Right kidney (tissue), 1 donor: ENCODE measurements around the gene MAP3K4.

Experiments
- DNase-seq: peaks from one replicate; pipeline ENCODE4 v3.0.0-alpha.2; 2016

The MAP3K4 gene

GRCh38 chr6:161125591-161125990 lies 134.0 kb downstream of the MAP3K4 start:
- no peak for DNase-seq

- DNase-seq = no peak
These were observed 135.6 kb downstream of the MAP3K4 start for GRCh38 chr6:161127071-161127740.

- DNase-seq = no peak
These were observed 136.7 kb downstream of the MAP3K4 start for GRCh38 chr6:161128230-161128629.

DNA sequence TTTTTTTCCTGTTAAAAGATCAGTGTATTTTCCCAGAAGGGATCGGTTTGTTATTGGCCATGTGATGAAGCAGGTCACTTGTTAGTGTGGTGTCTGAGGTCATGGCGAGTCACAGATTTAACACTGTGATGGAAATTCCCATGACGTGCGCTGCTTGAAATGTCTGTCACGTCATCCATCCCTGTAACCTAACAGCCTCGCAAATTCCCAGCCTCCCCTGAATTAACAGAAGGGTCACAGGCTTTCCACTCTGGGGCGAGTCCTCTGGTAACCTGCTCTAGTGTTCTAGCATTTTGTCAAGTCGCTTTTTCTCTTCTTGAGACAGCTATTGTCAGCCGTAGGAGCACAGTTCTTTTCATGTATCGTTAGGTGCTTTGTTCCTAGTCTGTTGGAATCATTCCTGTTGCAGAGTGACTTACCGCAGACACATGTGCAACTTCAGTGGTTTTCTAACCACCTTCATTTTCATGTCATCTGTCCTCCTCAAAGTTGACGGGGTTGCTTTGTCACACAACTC lies 137.2 kb downstream of the MAP3K4 start:
- no peak for DNase-seq

GRCh38 chr6:161130541-161130940 lies 139.0 kb downstream of the MAP3K4 start:
- no peak for DNase-seq

- no peak for DNase-seq
These were observed 139.6 kb downstream of the MAP3K4 start for GRCh38 chr6:161130967-161131766.

DNA sequence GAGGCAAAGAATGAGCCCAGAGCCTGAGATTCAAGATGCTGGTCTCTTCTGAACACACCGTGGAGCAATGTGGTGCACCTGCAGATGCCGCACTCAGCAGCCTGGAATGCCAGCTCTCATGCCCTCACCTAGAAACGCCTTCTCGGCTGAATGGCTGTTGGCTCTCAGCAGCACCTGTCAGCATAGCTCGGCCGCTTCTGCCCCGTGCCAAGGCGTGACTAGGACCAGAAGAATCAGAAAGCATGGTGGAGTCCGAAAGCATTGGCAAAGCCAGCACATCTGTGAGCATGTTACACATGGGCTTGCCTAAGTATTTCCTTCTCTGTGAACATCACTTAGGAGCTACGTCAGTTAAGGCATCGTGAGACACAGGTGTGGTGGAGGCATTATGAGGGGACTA lies 140.8 kb downstream of the MAP3K4 start:
- no peak for DNase-seq

DNA sequence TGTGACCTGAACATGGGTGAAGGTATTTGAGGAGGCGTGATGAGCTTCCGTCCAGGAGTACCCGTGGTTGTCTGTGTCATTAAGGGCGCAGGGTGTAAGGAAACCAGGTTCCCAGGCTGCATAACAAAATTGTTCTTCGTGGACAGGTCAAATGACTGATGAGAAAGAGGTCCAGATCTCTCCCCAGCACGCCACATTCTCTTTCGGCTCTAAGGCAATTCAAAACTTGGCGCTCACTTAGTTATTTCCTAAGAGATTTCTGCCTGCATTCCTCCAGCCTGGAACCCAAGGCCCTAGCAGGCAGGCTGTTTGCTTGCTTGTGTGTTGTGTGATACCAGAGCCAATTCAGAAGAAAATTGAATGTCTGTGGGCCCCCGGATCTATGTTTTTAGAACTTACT lies 142.4 kb downstream of the MAP3K4 start:
- no peak for DNase-seq

DNA sequence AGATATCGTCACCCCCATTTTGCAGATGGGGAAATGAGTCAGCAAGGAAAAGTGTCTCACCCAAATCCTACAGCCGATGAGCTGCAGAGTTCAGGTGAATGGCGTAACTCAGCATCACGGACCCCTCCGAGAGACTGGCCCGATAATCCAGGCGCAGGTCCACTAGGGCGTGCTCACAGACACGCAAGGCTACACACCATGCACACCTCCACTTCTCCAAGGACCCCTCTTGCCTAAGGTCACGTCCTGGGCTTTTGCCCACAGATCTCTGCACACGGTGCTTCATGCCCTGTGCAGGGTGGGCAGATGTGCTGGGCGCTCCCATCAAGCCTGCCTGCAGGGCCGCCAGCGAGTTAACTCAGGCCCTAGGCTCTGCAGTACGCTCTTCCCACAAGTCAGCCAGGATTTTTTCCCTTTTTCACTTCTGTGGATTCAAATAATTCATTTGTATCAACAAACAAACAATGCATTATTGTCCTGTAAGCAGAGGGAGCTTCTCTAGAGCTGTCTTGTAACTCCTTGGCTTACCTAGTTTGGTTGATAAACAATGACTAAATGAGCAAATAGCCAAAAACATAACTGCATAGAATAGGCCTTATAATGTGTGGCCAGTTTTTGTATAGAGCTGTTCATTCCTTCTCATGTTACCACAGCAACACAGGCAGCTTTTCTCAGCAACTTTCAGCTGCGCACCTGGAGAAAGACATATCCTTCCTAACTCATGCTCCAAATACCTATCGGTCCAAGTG lies 143.2 kb downstream of the MAP3K4 start:
- DNase-seq = no peak

GRCh38 chr6:161135695-161136591 lies 144.4 kb downstream of the MAP3K4 start:
- DNase-seq = no peak

DNA sequence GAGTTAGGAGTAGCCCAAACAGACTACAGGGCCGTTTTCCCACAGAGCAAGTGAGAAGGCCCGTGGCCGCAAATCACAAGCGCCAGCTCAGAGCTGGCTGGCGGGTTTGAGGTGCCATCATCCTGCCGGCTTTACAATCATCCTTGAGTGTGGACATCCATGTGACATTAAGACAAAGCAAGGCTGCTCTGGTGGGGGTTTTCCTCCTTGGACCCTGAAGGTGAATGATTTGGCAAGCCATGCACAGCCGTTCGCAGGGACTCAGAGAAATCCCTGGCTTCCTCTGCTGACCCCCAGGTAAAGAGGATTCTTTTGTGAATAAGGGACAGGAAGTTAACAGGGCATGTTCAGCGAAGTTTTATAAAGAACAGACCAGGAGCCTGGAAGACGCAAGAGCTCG lies 145.1 kb downstream of the MAP3K4 start:
- DNase-seq = no peak

GRCh38 chr6:161137320-161137719 lies 145.8 kb downstream of the MAP3K4 start:
- no peak for DNase-seq

- DNase-seq = no peak
These were observed 146.4 kb downstream of the MAP3K4 start for GRCh38 chr6:161137839-161138542.

DNA sequence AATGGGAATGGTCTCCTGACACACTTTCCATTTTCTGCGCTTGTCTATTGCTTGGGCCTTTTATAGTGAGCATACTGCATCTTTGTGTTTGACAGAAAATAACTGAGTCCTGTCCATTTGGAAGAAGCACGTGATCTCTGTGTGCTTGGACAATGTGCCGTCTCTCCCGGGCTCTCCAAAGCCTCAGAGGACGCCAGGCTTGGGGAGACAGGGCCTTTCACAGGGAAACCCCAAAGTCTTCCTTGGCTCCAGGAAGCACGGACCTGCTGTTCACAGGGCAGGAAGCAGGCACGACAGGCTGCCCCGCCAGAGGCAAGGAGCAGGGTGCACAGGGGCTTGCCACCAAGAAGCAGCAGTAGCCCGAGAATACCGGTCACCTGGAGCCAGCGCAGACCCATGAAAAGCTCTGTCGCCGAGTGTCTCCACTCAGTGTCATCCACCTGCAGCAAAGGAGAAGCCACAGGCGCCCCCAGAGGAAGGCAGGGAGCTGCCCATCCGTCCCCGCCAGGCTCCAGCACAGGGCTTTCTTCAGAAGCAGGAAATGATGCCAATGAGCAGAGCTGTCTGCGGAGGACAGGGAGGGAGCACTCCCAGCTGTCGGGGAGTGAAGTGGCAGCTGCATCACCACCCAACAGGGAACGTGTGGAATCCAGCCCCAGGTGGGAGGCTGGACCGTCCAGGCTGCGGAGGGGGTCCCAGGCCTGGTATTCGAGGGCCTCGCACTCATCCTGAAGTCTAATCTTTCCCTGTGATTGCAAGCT lies 147.2 kb downstream of the MAP3K4 start:
- DNase-seq = no peak

- no peak for DNase-seq
These were observed 147.8 kb downstream of the MAP3K4 start for GRCh38 chr6:161139304-161139765.

DNA sequence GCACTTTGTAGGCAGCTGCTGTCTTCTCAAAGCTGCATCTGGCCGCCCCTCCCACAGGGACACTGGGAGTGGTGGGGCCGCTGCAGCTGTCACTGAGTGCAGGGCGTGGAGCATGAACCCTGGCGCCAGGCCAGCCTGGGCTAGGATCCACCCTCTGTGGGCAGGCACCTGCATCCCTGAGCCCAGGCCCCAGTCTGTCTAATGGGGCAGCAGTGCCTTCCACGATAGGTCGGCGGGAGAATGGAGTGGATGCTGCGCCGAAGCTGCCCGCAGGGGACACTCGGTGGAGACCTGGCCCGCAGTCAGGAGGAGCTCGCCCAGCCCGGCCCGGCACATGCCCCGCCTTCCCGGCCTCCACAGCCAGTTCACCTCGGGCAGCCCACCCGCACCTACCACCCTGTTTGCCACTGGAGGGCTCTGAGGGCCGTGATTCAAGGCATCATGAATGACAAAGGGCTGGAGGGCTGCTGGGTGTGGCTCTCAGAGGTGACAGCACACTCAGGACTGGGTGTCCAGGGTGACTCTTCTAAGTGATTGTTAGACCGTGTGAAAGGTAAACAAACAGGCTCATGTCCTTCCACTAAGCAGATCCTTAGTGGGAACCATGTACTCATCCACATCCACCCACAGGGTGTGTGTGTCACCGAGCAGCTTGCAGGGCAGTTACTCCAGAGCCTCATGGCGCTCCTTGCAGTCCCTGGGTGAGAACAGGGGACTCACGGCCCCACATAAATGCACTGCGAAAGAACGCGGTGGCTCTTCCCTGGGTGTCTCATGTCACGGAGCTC lies 148.4 kb downstream of the MAP3K4 start:
- no peak for DNase-seq

- DNase-seq = no peak
These were observed 148.9 kb downstream of the MAP3K4 start for GRCh38 chr6:161140554-161140875.

- DNase-seq = no peak
These were observed 149.6 kb downstream of the MAP3K4 start for GRCh38 chr6:161141173-161141572.

DNA sequence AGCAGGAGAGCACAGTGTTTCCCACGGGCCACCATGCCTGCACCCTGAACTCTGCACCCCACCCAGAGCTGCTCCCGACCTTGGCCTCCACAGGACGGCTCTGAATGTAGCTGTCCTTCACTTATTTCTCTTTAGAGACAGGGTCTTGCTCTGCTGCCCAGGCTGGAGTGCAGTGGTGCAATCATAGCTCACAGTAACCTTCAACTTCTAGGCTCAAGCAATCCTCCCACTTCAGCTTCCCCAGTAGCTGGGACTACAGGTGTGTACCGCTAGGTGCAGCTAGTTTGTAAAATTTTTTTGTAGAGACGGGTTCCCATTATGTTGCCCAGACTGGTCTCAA lies 151.4 kb downstream of the MAP3K4 start:
- no peak for DNase-seq
